ENCODE data around the gene WFDC8. TPM values are rescaled to one million over a fixed set of nuclear protein-coding genes. Genes with fewer than 3 reads are reported as not detected.

The WFDC8 gene
- total RNA-seq, 1 donor from 2014 or later = not detected

GRCh38 chr20:45552456-45552855, 26.6 kb downstream of the WFDC8 start:
- no peak for TF ChIP-seq CTCF (conservative IDR thresholded peaks at IDR 0.05; ENCODE audit: low read depth, low read length)
- DNase-seq (ENCODE audit: low read depth) = no peak
- no peak overlapping the region for H3K4me3 ChIP-seq (ENCODE audit: low read depth, low read length)

- DNase-seq (ENCODE audit: low read depth) = no peak
- TF ChIP-seq CTCF (conservative IDR thresholded peaks at IDR 0.05; ENCODE audit: low read depth, low read length) = no peak
- no peak overlapping the region for H3K4me3 ChIP-seq (ENCODE audit: low read depth, low read length)
Observed at GRCh38 chr20:45550765-45551164, 28.3 kb downstream of the WFDC8 start.

GRCh38 chr20:45548410-45548809, 30.7 kb downstream of the WFDC8 start:
- DNase-seq (ENCODE audit: low read depth) = no peak
- no peak for TF ChIP-seq CTCF (conservative IDR thresholded peaks at IDR 0.05; ENCODE audit: low read depth, low read length)
- H3K4me3 ChIP-seq (ENCODE audit: low read depth, low read length) = no peak overlapping the region

GRCh38 chr20:45547206-45547770, 31.8 kb downstream of the WFDC8 start, which contains the start of gene EPPIN:
TSS of gene EPPIN (minus strand) at chr20:45547401. CDS start at chr20:45547357, 44 bp downstream.
- no peak within 1 kb of the TSS for H3K4me3 ChIP-seq (ENCODE audit: low read depth, low read length)
- no peak for DNase-seq (ENCODE audit: low read depth)
- TF ChIP-seq CTCF (conservative IDR thresholded peaks at IDR 0.05; ENCODE audit: low read depth, low read length) = no peak

- peak; percentile 4 for DNase-seq (ENCODE audit: low read depth)
- no peak overlapping the region for H3K4me3 ChIP-seq (ENCODE audit: low read depth, low read length)
- peak; percentile 58 for TF ChIP-seq CTCF (conservative IDR thresholded peaks at IDR 0.05; ENCODE audit: low read depth, low read length)
Observed at GRCh38 chr20:45545754-45546453, 33.2 kb downstream of the WFDC8 start.

- H3K4me3 ChIP-seq (ENCODE audit: low read depth, low read length) = no peak overlapping the region
- DNase-seq (ENCODE audit: low read depth) = no peak
- TF ChIP-seq CTCF (conservative IDR thresholded peaks at IDR 0.05; ENCODE audit: low read depth, low read length) = no peak
Observed at GRCh38 chr20:45545351-45545750, 33.7 kb downstream of the WFDC8 start.

- no peak for TF ChIP-seq CTCF (conservative IDR thresholded peaks at IDR 0.05; ENCODE audit: low read depth, low read length)
- no peak within 1 kb of the TSS for H3K4me3 ChIP-seq (ENCODE audit: low read depth, low read length)
- no peak for DNase-seq (ENCODE audit: low read depth)
Observed at GRCh38 chr20:45539382-45539781, 39.7 kb downstream of the WFDC8 start, which contains the start of gene WFDC6. TSS of gene WFDC6 (minus strand) at chr20:45539482. CDS start at chr20:45539407, 75 bp downstream.
